GM12878 (cell line): ENCODE data around the gene PATZ1. TPM values are rescaled to one million over a fixed set of nuclear protein-coding genes. Genes with fewer than 3 reads are reported as not detected.

Experiments
- ATAC-seq: fragments of 200-7000 bp; cut with Tn5 transposase; 3 replicates; pipeline ENCODE4 v1.9.1; 2020; ENCODE audit warnings: mild to moderate bottlenecking, moderate library complexity
- BruUV-seq: library from RNA; stranded (reverse); fragments of 400-500 nt; replicated peaks from 2 replicates; lab custom pipeline; 2021; lab: Mats Ljungman, UMichigan
- CTCF ChIA-PET: fragments of 300-600 bp; sonication (Branson Sonifier 250); formaldehyde crosslinking; extraction: SDS; loops from one replicate; lab custom pipeline; 2021; ENCODE audit warnings: inconsistent platforms; lab: Yijun Ruan, JAX
- POLR2A ChIA-PET: fragments of 350-600 bp; formaldehyde crosslinking; extraction: SDS; loops from one replicate; lab custom pipeline; 2021; ENCODE audit warnings: inconsistent platforms; lab: Charles Lee
- RAD21 ChIA-PET: fragments of 300-600 bp; sonication (Branson Sonifier 250); formaldehyde crosslinking; loops from one replicate; lab custom pipeline; 2023; ENCODE audit warnings: antibody characterized with exemption; ENCODE audit not compliant: unreplicated experiment; lab: Charles Lee
- SMC1A ChIA-PET: fragments of 300-600 bp; sonication (Branson Sonifier 250); formaldehyde crosslinking; loops from one replicate; lab custom pipeline; 2023; ENCODE audit not compliant: unreplicated experiment, uncharacterized antibody; lab: Charles Lee
- DNase-seq: peaks from one replicate; pipeline ENCODE4 v3.0.0-alpha.2; 2011; ENCODE audit warnings: low read depth, low spot score
- FAIRE-seq: peaks from 3 replicates; lab custom pipeline; 2011; peaks lifted over from hg19 to GRCh38; lab: Jason Lieb, UNC
- H2AFZ ChIP-seq: 2 replicates; pipeline ENCODE4 v1.6.0; 2011; ENCODE audit warnings: low read depth, low read length, control low read depth; ENCODE audit not compliant: control insufficient read depth
- H3K27ac ChIP-seq: 2 replicates; pipeline ENCODE4 v1.5.1; 2011; ENCODE audit warnings: control low read depth; ENCODE audit not compliant: control insufficient read depth, insufficient read depth
- H3K27me3 ChIP-seq, 2 experiments: replicated peaks in 1 of 2; 2 replicates each; pipeline versions ENCODE4 v1.6.0 to v1.6.1; 2011; ENCODE audit warnings: low read length in 1 of 2; ENCODE audit not compliant: control insufficient read depth in 2 of 2, insufficient read depth in 2 of 2
- H3K36me3 ChIP-seq, 2 experiments: 2 replicates each; pipeline ENCODE4 v1.5.1; 2011; ENCODE audit warnings: low read length in 1 of 2; ENCODE audit not compliant: control insufficient read depth in 2 of 2, insufficient read depth in 2 of 2
- H3K4me1 ChIP-seq: 2 replicates; pipeline ENCODE4 v1.6.1; 2011; ENCODE audit warnings: mild to moderate bottlenecking, low read length, moderate library complexity, mixed read lengths; ENCODE audit not compliant: control insufficient read depth, insufficient read depth
- H3K4me2 ChIP-seq: 2 replicates; pipeline ENCODE4 v1.6.0; 2011; ENCODE audit warnings: control low read depth; ENCODE audit not compliant: control insufficient read depth, insufficient read depth
- H3K4me3 ChIP-seq: fragments of 200-600 bp; sonication (generic); 2 replicates; pipeline ENCODE4 v1.5.1; 2016
- H3K79me2 ChIP-seq: 2 replicates; pipeline ENCODE4 v1.6.0; 2011; ENCODE audit warnings: low read length; ENCODE audit not compliant: control insufficient read depth, insufficient read depth
- H3K9ac ChIP-seq: 2 replicates; pipeline ENCODE4 v1.8.0; 2011; ENCODE audit warnings: low read length, control low read depth, mixed read lengths; ENCODE audit not compliant: control insufficient read depth, insufficient read depth
- H3K9me3 ChIP-seq: replicated peaks from 3 replicates; pipeline ENCODE4 v1.5.1; 2011; ENCODE audit warnings: mild to moderate bottlenecking, low read length; ENCODE audit not compliant: control insufficient read depth, insufficient read depth
- H4K20me1 ChIP-seq: 2 replicates; pipeline ENCODE4 v1.6.0; 2011; ENCODE audit not compliant: control insufficient read depth, insufficient read depth
- CEBPZ ChIP-seq: fragments of 150-350 bp; IDR thresholded peaks from 2 replicates; pipeline ENCODE4 v1.6.1; 2016; ENCODE audit warnings: low read depth, low read length
- SIX5 ChIP-seq: IDR thresholded peaks from 2 replicates; pipeline ENCODE4 v1.6.1; 2011; ENCODE audit warnings: mild to moderate bottlenecking, low read depth, low read length, moderate library complexity; ENCODE audit not compliant: severe bottlenecking
- WGBS: methylation state at CpG from one replicate; pipeline ENCODE4 v1.1.6; 2016; ENCODE audit warnings: low lambda C conversion rate; ENCODE audit not compliant: insufficient replicate concordance, insufficient coverage; ENCODE audit errors: missing lambda C conversion rate; 5-methylcytosine and 5-hydroxymethylcytosine counted together
- in situ Hi-C: fragments of 300-500 bp; cut with MboI; formaldehyde crosslinking; loops from 9 replicates; pipeline ENCODE4 v1.14.3; 2018; ENCODE audit warnings: mixed read lengths
- intact Hi-C: fragments of 100-400 bp; cut with micrococcal nuclease; formaldehyde crosslinking; loops from one replicate; pipeline ENCODE4 v1.14.2; 2022; ENCODE audit not compliant: unreplicated experiment
- polyA plus RNA-seq, 11 experiments: library from polyadenylated mRNA; depleted of rRNA in 4 of 11; unstranded in 6 of 11; stranded (reverse) in 5 of 11; fragments of >200 nt; fragmentation: Nextera tagmentation in 4 of 11; fragmentation: Illumina TruSeq in 1 of 11; extraction: Ambion mirVana in 4 of 11; extraction: Trizol in 1 of 11; gene quantifications; 1 replicate in 1 of 11; 2 replicates in 10 of 11; pipeline versions ENCODE4 v1.2.1 to v1.2.3, GENCODE V29; 2011 to 2016; ENCODE audit warnings: inconsistent platforms in 2 of 11, missing spikeins in 2 of 11, low read depth in 1 of 11
- total RNA-seq, 4 experiments: library from RNA; depleted of rRNA in 3 of 4; stranded (reverse); fragments of >200 nt in 3 of 4; fragmentation: Illumina TruSeq in 1 of 4; extraction: Trizol in 1 of 4; gene quantifications; 2 replicates each; pipeline versions ENCODE4 v1.2.1 to v1.2.3, GENCODE V29; 2013 to 2021

Gene PATZ1
- total and polyA plus RNA-seq, 10 of the 15 experiments (the other 5 are each of a cell fraction or from before 2014, with no cell fraction given) = 3.6 to 32.7 (median 13.9) TPM

GRCh38 chr22:31329453-31330215, 16.5 kb downstream of the PATZ1 start:
- WGBS = 86% methylated on average over 9 of the region's 9 CpGs
- in situ Hi-C loops = no loop called here
- no peaks in the 10 kb centered on the region for H3K4me1 ChIP-seq
- TF ChIP-seq SIX5 (no peak), CEBPZ (no peak)
- TF ChIP-seq, all 136 proteins: peak for 0
- intact Hi-C loops = no loop called here
- ChIA-PET RAD21 (no interaction called here), POLR2A (no interaction called here), CTCF (no interaction called here), SMC1A (no interaction called here)
- FAIRE-seq (no peak), ATAC-seq (no peak), DNase-seq (no peak)
- Histone ChIP-seq H3K9ac (no peak overlapping the region), H4K20me1 (no peaks in the 10 kb centered on the region), H3K27me3 (no peaks in the 10 kb centered on the region), H3K4me2 (no peak overlapping the region), H3K9me3 (no peaks in the 10 kb centered on the region), H3K36me3 (peaks cover 19 to 26% of the 10 kb centered on the region in 2 experiments), H3K4me3 (no peak overlapping the region), H2AFZ (no peak overlapping the region), H3K27ac (no peak overlapping the region), H3K79me2 (no peaks in the 10 kb centered on the region)
- no TSS peak for BruUV-seq
